Measurements from ENCODE around the gene PLCH2.

- TF ChIP-seq, protein P1, sequence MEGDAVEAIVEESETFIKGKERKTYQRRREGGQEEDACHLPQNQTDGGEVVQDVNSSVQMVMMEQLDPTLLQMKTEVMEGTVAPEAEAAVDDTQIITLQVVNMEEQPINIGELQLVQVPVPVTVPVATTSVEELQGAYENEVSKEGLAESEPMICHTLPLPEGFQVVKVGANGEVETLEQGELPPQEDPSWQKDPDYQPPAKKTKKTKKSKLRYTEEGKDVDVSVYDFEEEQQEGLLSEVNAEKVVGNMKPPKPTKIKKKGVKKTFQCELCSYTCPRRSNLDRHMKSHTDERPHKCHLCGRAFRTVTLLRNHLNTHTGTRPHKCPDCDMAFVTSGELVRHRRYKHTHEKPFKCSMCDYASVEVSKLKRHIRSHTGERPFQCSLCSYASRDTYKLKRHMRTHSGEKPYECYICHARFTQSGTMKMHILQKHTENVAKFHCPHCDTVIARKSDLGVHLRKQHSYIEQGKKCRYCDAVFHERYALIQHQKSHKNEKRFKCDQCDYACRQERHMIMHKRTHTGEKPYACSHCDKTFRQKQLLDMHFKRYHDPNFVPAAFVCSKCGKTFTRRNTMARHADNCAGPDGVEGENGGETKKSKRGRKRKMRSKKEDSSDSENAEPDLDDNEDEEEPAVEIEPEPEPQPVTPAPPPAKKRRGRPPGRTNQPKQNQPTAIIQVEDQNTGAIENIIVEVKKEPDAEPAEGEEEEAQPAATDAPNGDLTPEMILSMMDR (IDR thresholded peaks at IDR 0.05): no peak
- TF ChIP-seq EP300 (IDR thresholded peaks at IDR 0.05; ENCODE audit: low read depth): no peak
These were observed 30.9 kb downstream of the PLCH2 start for GRCh38 chr1:2506901-2507565.

All from transverse colon (tissue), 3 donors.